Measurements from ENCODE around the gene COL25A1.

Gene COL25A1

DNA sequence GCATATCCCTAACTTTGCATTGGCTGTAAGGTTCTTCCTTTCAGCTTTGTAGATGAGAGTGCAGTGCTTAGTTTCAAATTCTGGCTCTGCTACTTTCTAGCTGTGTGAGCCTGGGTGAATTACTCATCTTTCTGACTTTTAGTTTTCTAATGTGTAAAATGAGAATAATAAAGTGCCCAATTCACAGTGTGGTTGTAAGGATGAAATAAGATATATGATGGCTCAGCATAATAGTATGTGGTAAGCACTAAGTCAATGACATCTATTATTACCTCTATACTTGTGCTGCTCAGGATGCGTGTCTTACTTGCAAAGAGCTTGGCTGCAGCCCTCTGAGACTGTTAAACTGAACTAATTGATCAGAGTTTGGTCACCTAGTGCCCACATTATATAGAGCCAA, 509.0 kb downstream of the COL25A1 start:
- DNase-seq, result no peak

DNA sequence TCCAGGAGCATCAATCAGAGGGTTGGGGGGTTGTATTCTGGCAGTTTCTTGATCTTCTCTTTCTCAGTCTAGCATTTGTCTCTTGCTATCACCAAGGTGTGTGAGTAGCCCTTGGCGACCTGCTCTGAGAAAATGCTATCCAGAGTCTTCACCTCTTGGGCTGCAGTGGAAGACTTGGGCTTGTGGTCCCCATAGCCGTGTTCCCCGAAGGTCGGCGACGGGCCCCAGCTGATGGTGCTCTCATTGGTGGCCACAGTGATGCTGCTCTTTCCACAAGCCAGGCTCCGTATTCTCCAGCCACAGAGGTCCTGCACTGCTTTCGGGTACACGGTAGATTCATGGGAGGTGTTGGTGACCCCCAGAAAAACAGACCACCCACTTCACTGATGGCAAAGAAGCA, 513.7 kb downstream of the COL25A1 start:
- DNase-seq, result no peak

DNA sequence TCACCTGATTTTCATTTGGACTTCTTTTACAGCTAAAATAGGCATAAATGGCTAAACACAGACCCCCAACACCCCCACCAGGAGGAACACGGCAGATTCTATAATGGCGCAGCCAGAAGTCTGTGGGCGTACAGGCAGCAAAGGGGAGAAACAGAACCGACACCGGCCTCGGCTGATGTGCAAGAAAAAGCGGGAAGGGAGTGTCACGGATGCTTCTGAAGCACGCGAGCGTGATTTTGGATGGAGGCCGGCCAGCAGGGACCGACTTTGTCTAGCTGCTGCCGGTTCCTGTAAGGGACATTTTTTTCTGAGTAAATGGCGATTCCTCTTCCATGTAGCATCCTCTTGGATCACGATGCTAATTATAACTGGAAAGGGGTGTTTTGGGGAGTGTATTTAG, 514.7 kb downstream of the COL25A1 start:
- DNase-seq, result no peak

DNA sequence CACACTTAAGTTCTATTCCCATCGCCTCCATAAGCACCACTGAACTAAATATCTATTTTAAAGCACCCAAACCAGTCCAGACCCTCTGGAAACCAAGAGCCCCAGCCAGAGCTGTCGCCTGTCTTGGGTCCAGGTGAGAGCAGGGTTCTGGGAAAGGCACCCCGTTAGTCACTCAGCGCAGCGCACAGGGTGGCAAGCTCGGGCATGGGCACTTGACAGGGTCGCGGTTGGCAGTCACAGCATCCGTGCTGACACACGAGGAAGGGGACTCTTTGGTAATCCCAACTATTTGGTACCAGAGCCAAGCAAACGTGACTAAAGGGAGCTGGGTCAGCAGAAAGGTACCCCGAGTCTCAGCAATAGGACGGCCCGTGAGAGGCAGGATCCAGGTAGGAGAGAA, 515.4 kb downstream of the COL25A1 start:
- no peak for DNase-seq

DNA sequence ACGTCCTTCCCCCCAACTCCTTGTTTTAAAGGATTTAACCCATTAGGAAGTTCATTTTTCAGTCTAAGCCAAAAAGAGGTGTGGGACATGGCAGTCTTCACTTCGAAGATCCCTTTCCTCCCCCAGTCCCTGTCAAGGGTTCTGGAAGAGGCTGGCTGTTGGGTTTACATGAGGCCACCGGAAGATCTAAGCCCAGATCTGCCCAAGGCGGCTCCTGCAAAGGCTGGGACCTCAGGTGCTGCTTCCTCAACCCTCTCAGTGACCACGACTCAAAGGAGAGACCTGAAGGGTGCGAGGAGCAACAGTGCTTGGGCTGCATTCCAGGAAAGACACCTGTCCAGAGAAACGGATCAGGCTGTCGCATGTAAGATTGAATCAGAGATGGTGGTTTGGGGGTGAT, 516.1 kb downstream of the COL25A1 start:
- no peak for DNase-seq

DNA sequence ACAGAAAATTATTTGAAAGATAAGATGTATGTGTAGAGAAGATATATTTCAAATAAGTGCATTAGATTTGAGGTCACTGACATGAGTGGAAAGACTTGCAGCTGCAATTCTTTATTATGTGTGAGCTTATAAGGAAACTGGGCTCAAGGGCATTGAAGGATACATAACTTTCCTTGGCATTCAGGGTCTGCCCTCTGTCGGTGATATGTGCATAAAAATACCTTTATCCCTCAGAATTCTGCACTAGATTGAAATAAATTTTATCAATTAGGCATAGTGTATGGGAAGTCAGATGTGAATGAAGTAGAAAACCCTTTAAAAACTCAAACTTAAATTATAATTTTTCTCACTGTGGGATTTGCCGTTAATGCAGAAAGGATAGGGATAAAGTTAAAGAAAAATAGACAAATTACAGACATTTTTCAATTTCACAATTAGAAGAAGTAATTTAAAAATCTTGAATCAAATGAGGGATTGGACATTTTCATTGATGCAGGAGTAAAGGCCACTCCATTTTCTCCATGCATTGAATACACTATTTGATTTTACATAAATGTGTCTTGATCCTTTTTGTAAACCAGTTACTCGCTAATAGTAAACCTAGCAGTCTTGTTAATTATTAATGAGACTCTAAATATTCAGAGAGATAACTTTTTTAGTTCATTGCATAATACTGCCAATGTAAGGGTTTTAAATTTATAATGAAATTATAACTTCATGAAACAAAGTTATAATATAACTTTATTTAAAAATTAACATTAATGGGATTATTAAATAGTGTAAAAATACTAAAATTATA, 518.6 kb downstream of the COL25A1 start:
- DNase-seq, result no peak

DNA sequence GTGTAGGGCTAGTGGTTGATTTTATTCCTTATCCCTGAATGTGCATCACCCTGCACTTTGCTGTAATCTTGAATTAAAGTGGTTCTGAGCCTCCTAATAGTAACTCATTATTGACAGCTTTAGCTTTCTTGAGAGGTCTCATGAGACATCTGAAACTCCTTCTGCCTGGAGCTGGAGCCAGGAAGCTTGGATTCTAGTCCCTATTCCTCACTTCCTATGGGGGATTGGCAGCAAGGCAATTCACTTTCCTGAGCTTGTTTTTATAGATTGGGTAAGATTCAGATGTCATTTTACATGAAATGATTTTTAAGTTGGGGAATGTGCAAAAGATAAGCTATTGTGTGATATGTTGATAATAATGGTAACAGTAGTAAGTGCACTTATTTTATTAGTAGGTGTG, 522.5 kb downstream of the COL25A1 start:
- no peak for DNase-seq

DNA sequence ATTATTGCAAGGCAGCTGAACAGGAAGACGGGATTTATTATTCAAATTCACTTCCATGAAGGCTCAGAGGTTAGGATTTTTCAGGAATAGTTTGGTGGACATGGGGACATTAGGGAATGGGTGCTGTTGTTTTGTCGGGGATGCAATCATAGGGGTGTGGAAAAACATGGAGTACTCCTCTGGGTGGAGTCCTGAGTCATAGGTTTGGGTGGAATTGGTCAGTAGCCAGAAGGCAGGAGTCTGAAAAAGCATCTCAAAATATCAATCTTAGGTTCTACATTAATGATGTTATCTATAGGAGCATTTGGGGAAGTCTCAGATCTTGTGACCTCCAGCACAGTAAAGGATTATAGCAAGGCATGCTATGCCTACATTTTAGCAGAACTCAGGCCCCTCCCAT, 525.1 kb downstream of the COL25A1 start:
- DNase-seq, result no peak

DNA sequence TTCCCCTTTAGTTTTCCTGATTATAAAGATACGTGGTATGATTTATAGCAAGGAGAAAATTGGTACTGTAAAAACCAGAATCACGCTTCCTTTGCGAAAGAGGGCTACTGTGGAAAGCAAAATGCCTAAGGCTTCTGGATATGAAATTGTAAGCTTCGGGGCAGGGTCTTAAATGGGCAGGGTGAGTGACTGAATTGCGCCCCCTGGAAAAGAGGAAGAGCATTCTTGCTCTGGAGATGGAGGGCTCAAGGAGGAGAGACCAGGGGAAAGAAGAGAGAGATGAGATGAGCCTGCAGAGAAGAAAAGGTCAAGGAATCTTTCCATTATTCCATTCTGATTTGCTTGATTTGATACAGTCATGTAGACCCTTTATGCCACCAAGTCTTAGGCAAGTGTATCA, 526.5 kb downstream of the COL25A1 start:
- no peak for DNase-seq

DNA sequence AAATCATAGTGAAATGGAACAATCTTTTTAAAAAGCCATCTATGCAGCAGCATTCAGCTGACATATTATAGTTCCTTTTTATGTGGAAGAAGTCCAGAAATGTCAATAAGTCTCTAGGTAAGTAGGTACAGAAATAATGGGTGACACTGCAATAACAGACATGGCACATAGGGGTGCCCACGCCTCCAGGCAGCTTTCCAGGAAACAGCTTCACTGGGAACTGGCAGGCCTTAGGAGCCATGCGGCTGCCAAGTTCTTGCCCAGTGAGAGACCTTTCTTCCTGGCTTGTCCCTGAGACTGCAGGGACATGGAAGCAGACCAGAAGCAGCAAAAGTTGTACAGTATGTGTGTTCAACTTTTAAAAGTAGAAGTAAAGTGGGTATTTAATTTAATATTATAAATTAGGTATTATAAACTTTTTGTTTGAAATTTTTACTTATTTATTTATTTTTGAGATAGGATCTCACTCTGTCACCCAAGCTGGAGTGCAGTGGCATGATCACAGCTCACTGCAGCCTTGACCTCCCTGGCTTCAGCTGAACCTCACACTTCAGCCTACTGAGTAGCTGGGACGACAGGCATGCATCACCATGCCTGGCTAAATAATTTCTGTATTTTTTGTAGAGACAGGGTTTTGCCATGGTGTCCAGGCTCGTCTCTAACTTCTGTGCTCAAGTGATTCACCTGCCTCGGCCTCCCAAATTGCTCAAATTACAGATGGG, 527.5 kb downstream of the COL25A1 start:
- DNase-seq, result no peak

DNA sequence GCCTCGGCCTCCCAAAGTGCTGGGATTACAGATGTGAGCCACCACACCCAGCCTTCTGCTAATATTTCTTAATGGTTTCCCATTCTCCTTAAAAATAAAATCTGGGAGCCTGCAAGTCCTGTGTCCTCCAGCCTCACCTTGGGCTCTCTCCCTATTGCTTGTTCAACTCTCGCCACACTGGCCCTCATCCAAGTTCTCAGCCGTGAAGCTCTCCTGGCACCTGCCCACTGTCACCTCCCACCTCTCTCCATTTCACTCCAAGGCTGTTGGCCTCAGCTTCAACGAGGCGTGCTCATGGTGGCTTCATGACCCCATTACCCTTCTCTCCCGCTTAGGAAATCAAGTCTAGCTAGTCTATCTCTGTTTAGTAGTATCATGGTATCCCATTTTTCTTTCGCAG, 530.1 kb downstream of the COL25A1 start:
- DNase-seq, result no peak

DNA sequence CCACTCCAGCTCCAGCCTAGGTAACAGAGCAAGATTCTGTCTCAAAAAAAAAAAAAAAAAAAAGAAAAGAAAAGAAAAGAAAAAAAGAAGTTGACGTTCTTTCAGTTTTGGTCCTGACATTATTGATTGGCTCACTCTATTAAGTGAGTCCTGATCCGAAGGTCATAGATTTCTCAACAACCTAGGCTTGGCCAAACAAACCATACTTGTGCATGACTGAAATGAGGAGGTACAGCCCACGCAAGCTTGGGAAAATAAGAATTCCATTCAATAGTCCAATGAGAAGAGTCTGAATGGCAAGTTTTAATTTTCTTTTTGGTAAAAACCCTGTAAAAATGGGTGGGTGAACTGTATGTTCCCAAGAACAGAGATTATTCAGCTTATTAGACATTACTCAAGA, 536.4 kb downstream of the COL25A1 start:
- DNase-seq, result no peak

DNA sequence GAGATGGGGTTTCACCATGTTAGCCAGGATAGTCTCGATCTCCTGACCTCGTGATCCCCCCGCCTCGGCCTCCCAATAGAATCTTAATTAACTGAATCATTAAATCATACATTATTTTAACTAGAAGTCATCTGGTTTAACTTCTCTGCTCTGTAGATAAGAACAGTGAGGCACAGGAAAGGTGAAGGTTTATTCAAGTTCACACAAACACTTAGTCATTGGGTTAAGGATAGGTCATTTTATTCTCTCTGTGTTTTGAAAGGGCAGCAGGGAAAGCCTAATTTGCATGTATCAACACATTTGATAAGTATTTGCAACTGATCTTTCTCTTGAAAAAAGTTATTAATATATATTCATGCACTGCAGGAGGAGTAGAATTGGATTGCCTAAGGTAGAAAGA, 538.5 kb downstream of the COL25A1 start:
- DNase-seq, result no peak

DNA sequence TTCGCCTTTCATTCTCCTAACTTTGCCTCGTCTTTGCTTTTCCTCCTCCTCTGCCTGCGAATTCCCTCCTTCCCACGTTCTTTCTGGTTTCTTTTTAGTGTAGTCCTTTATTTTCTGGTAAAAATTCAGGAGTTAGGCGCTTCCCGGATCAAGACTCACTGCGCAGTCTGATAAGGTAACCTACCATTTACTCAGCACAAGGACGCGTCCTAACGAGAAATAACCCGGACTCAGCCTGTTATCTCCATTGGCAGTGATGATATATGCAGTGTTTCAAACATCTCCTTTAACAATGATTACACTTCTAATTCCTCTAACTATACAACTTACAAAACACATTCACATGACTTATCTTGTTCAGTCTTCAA, 539.2 kb downstream of the COL25A1 start:
- no peak for DNase-seq

DNA sequence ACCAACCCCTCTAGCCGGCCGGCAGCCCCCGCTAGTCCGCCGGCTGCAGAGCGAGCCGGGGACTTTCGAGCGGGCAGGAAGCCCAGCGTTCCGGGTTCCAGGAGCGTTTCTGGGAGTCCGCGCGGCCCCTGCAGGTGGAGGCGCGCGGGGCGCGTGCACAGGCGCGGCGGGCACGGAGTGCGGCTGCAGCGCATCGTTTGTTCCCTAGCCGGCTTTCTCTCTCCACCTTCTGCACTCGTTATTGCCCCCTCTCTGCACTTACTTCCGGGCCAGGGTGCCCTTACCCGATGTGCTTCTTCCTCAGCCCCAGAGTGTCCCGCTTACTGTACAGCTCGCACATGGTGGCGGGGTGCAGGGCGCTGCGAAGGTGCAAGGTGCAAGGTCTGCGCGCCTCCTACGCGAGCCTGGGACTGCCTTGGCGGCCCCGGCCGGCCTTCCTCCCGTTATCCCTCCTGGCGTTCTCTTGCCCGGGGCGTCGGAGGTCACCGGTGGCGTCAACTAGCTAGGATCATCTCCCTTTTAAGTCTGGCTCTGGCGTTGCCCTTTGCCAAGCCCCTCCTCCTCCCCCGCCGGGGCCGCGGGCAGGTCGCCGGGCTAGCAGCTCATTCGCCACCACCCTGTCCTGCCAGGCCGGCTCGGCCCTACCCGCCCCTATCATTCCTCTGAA, 539.8 kb downstream of the COL25A1 start, which contains the start of gene ETNPPL:
TSS of gene ETNPPL (minus strand) at position 495 of the 667 bp plus-strand sequence. CDS start at position 340, 155 bp downstream.
- peak; percentile 1 for DNase-seq
